Prostate gland (tissue), 2 donors: ENCODE results near the gene EIF2S2. TPM values are rescaled to one million over a fixed set of nuclear protein-coding genes. Genes with fewer than 3 reads are reported as not detected.

Experiments used
- DNase-seq: peaks from one replicate; pipeline ENCODE4 v3.0.0-alpha.2; 2019; ENCODE audit warnings: low spot score
- H3K27ac ChIP-seq, 2 donors: fragments of 200-600 bp; sonication (generic); 2 replicates each; pipeline ENCODE4 v1.5.1; 2017 to 2019
- H3K27me3 ChIP-seq: fragments of 200-600 bp; sonication (generic); replicated peaks from 2 replicates; pipeline ENCODE4 v1.5.1; 2019; ENCODE audit not compliant: insufficient read depth
- H3K36me3 ChIP-seq, 2 donors: fragments of 200-600 bp; sonication (generic); 1 replicate in 1 of 2; 2 replicates in 1 of 2; pipeline versions ENCODE4 v1.5.1 to v1.8.1; 2017 to 2019
- H3K4me1 ChIP-seq: fragments of 200-600 bp; sonication (generic); replicated peaks from 2 replicates; pipeline ENCODE4 v1.5.1; 2019
- H3K4me3 ChIP-seq, 2 donors: fragments of 200-600 bp; sonication (generic); 2 replicates each; pipeline ENCODE4 v1.5.1; 2017 to 2019
- H3K9me3 ChIP-seq: fragments of 200-600 bp; sonication (generic); 2 replicates; pipeline ENCODE4 v1.5.1; 2017
- CTCF ChIP-seq, 4 experiments: fragments of 200-600 bp in 2 of 4; fragments of 450-650 bp in 2 of 4; sonication (generic) in 2 of 4; IDR thresholded peaks; 1 replicate in 3 of 4; 2 replicates in 1 of 4; pipeline ENCODE4 v1.5.1; 2016 to 2019; ENCODE audit warnings: antibody characterized with exemption in 4 of 4, mild to moderate bottlenecking in 2 of 4, moderate library complexity in 2 of 4
- POLR2A ChIP-seq: fragments of 450-650 bp; IDR thresholded peaks from one replicate; pipeline ENCODE4 v1.6.1; 2016; ENCODE audit warnings: antibody characterized with exemption, mild to moderate bottlenecking
- POLR2AphosphoS5 ChIP-seq: sonication (generic); formaldehyde crosslinking; IDR thresholded peaks from one replicate; pipeline ENCODE4 v1.6.1; 2017; ENCODE audit warnings: antibody characterized with exemption
- WGBS: methylation state at CpG from one replicate; pipeline ENCODE4 v1.1.5; 2018; 5-methylcytosine and 5-hydroxymethylcytosine counted together
- intact Hi-C: fragments of 100-400 bp; cut with DNase I; formaldehyde crosslinking; loops from one replicate; pipeline ENCODE4 v1.14.2; 2022
- total RNA-seq, 2 donors: library from RNA; depleted of rRNA; stranded (reverse); fragments of >200 nt; gene quantifications; one replicate each; pipeline ENCODE4 v1.1.0, GENCODE V29; 2016

Gene EIF2S2
- total RNA-seq, 2 donors from 2014 or later, result 32.7 to 41.0 TPM

- Histone ChIP-seq H3K4me1 (no peaks in the 10 kb centered on the region), H3K27ac (no peak overlapping the region), H3K9me3 (no peaks in the 10 kb centered on the region), H3K4me3 (no peak overlapping the region), H3K27me3 (no peaks in the 10 kb centered on the region), H3K36me3 (no peaks in the 10 kb centered on the region)
- WGBS, result 31% methylated on average over 4 of the region's 4 CpGs
- TF ChIP-seq POLR2AphosphoS5 (no peak), POLR2A (no peak)
- intact Hi-C loops, result no loop called here
- no peak for DNase-seq
These were observed 64.1 kb downstream of the EIF2S2 start for GRCh38 chr20:34047917-34048316.

- no peak overlapping the region for H3K27ac ChIP-seq
- H3K27me3 ChIP-seq, result no peaks in the 10 kb centered on the region
- no peaks in the 10 kb centered on the region for H3K4me1 ChIP-seq
- no peak for DNase-seq
- no peaks in the 10 kb centered on the region for H3K9me3 ChIP-seq
- 100% methylated on average over 7 of the region's 7 CpGs for WGBS
- H3K4me3 ChIP-seq, result no peak overlapping the region
- no peak for TF ChIP-seq POLR2A
- TF ChIP-seq POLR2AphosphoS5, result no peak
- no peak for TF ChIP-seq CTCF (IDR thresholded peaks at IDR 0.05)
- no peaks in the 10 kb centered on the region for H3K36me3 ChIP-seq
- intact Hi-C loops, result no loop called here
These were observed 64.9 kb downstream of the EIF2S2 start for GRCh38 chr20:34047010-34047687.

- H3K4me3 ChIP-seq, result no peak overlapping the region
- intact Hi-C loops, result no loop called here
- no peaks in the 10 kb centered on the region for H3K9me3 ChIP-seq
- H3K27ac ChIP-seq, result no peak overlapping the region
- H3K36me3 ChIP-seq, result no peaks in the 10 kb centered on the region
- TF ChIP-seq CTCF (IDR thresholded peaks at IDR 0.05), result no peak
- H3K4me1 ChIP-seq, result no peaks in the 10 kb centered on the region
- DNase-seq, result no peak
- H3K27me3 ChIP-seq, result no peaks in the 10 kb centered on the region
- 75% methylated on average over 5 of the region's 5 CpGs for WGBS
These were observed 65.9 kb downstream of the EIF2S2 start for GRCh38 chr20:34045930-34046725.

GRCh38 chr20:34045294-34045693 is 66.7 kb downstream of the EIF2S2 start:
- Histone ChIP-seq H3K27me3 (no peaks in the 10 kb centered on the region), H3K36me3 (no peaks in the 10 kb centered on the region), H3K4me3 (no peak overlapping the region), H3K4me1 (no peaks in the 10 kb centered on the region), H3K9me3 (no peaks in the 10 kb centered on the region), H3K27ac (no peak overlapping the region)
- peak; percentile 11 for DNase-seq
- 2% methylated on average over 2 of the region's 2 CpGs for WGBS
- intact Hi-C loops, result no loop called here
- no peak for TF ChIP-seq POLR2AphosphoS5
- TF ChIP-seq POLR2A, result no peak
- TF ChIP-seq CTCF (IDR thresholded peaks at IDR 0.05), result no peak

- intact Hi-C loops, result no loop called here
- Histone ChIP-seq H3K27ac (no peak overlapping the region), H3K4me1 (no peaks in the 10 kb centered on the region), H3K27me3 (no peaks in the 10 kb centered on the region), H3K36me3 (no peaks in the 10 kb centered on the region), H3K4me3 (no peak overlapping the region), H3K9me3 (no peaks in the 10 kb centered on the region)
- no peak for TF ChIP-seq POLR2AphosphoS5
- no peak for TF ChIP-seq CTCF (IDR thresholded peaks at IDR 0.05)
- TF ChIP-seq POLR2A, result no peak
- no peak for DNase-seq
These were observed 69.0 kb downstream of the EIF2S2 start for GRCh38 chr20:34043025-34043424.
